ENCODE data around the gene KCNH6.

Gene KCNH6

GRCh38 chr17:63489291-63489690 is 33.9 kb upstream of the KCNH6 start:
- no peak for DNase-seq

GRCh38 chr17:63490329-63490728 is 32.8 kb upstream of the KCNH6 start:
- DNase-seq: peak; percentile 6

GRCh38 chr17:63490858-63491400 is 32.2 kb upstream of the KCNH6 start:
- no peak for DNase-seq

DNA sequence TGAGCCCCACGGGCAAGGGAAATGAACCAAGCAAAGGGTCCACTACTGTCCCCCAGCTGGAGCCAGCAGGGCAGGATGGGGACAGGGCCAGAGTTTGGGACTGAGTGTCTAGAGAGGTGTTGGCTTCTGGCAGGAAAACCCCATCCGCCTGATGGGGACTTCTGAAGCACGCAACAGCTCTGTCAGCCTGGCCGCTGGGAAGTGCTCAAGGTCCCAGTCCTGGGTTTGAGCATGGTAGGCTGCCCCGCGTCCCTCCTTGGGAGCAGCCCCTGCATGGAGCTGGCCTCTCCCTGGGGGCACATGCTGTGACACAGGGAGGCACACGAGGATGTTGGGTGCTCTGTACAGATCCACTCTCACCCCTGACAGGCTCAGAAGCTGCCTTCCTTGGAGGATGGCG is 31.7 kb upstream of the KCNH6 start:
- DNase-seq: no peak

GRCh38 chr17:63491977-63492618 is 31.1 kb upstream of the KCNH6 start:
- no peak for DNase-seq

DNA sequence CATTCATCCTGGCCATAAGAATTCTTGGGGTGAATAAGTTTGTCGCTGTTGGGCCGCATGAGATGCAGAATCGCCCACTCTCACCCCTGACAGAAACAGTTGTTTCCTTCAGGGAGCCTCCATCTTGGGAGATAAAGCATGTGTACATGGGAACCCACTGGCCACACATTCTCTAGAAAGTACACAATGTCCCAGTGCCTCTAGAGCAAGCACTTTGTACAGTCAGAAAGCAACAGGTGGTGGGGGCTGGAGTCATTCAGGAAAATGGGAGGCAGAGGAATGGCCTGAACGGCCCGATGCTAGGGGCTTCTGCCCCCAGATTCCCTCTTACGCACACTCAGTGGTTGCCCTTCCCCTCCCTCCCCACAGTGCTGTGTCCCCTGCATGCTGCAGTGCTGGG is 30.2 kb upstream of the KCNH6 start:
- no peak for DNase-seq

DNA sequence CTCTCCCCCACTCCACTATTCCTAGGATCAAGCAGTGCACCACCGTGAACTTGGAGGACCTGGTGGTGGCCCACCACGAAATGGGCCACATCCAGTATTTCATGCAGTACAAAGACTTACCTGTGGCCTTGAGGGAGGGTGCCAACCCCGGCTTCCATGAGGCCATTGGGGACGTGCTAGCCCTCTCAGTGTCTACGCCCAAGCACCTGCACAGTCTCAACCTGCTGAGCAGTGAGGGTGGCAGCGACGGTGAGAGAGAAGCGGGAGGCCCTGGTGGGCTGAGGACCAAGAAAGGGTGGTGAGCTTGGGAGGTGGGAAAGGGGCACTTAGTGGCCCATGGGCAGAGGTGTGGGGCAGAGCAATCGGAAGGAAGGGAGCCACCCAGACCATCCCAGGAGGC is 29.7 kb upstream of the KCNH6 start:
- no peak for DNase-seq

- no peak for DNase-seq
These were observed 28.7 kb upstream of the KCNH6 start for GRCh38 chr17:63494300-63494928.

- DNase-seq: no peak
These were observed 27.7 kb upstream of the KCNH6 start for GRCh38 chr17:63495491-63495890.

- DNase-seq: no peak
These were observed 27.0 kb upstream of the KCNH6 start for GRCh38 chr17:63496177-63496576.

DNA sequence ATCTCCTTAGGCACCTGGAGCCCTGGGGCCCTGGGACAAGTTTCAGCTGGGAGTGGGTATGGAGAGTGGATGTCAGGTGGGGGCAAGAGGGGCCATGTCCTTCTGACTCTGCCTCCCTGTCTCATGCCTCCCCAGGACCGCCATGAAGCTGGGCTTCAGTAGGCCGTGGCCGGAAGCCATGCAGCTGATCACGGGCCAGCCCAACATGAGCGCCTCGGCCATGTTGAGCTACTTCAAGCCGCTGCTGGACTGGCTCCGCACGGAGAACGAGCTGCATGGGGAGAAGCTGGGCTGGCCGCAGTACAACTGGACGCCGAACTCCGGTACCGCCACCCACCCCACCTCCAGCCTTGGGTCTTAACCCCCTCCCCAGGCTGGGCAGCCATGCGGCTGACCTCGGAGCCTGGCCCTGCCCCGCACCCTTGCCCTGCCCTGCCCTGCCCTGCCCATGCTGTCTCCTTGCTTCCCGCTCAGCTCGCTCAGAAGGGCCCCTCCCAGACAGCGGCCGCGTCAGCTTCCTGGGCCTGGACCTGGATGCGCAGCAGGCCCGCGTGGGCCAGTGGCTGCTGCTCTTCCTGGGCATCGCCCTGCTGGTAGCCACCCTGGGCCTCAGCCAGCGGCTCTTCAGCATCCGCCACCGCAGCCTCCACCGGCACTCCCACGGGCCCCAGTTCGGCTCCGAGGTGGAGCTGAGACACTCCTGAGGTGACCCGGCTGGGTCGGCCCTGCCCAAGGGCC is 26.3 kb upstream of the KCNH6 start:
- no peak for DNase-seq

DNA sequence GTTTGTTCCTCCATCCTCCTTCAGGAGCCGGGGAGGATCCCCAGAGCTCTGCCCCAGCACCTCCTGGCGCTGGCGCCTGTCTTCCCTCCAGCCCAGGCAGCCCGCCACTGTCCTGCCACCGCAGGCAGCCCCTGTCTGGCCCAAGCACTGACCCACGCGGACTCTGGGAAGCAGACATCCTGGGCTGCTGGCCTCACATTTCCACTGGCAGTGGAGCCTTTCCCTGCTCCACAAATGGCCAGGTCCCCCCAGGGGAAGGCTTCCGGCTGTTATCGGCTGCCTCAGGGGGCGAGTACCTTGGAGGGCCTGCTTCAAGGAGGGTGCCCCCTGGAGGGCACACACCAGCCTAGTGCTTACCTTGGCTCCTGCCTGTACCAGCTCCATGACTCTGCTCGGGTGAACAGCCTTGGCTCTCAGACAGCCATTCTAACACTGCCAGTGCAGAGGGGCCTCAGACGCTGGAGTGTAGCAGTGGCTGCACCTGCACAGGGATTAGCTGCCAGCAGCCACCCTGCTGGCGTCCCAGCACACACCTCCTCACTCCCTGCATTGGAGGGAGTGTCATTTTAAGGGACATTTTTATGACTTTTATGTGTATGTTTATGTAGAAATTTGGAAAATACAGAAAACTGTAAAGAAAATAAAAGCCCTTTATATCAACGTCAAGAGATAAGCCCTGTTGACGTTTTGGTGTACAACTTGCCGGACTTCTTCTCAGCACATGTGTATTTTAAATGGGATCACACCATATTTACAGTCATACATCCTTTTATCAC is 25.3 kb upstream of the KCNH6 start:
- DNase-seq: no peak

GRCh38 chr17:63498626-63499195 is 24.4 kb upstream of the KCNH6 start:
- DNase-seq: no peak

DNA sequence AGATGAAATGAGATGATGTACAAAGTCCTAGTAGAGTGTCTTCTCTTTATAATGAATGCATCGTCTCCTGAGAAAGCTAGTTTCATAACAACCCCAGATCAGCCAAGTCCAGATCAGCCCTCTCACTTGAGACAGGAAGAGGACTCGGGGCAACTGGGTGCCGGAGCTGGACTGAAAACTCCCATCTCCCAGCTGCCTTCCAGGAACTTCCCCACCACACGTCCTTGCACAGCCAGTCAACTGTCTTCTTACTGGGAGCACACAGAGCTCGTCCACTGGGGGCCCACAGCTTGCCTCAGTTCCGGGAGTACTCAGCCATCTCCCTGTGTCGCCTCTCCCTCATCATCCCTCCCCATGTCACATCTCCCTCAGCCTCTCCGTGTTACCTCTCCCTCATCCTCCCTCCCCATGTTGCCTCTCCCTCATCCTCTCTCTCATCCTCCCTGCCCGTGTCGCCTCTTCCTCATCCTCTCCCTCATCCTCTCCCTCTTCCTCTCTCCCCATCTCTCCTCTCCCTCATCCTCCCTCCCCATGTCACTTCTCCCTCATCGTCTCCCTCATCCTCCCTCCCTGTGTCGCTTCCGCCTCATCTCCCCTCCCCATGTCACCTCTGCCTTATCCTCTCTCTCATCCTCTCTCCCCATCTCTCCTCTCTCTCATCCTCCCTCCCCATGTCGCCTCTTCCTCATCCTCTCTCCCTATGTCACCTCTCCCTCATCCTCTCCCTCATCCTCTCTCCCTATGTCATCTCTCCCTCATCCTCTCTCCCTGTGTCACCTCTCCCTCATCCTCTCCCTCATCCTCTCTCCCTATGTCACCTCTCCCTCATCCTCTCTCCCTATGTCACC is 22.4 kb upstream of the KCNH6 start:
- no peak for DNase-seq

DNA sequence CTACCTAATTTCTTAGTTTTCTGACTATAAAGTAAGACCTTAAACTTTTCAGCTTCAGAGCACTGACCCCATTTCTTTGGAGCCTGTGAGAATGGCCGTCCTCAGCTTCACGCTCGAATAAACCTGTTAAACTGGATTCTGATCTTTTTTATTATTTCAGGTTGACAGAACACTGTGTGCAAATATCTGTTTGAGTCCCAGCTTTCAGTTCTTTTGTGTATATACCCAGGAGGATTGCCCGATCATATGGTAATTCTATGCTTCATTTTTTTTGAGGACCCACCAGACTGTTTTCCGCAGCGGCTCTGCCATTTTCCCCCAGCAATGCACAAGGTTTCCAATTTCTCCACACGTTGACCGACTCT is 19.8 kb upstream of the KCNH6 start:
- no peak for DNase-seq

- DNase-seq: no peak
These were observed 18.9 kb upstream of the KCNH6 start for GRCh38 chr17:63504261-63504660.

GRCh38 chr17:63505341-63505740 is 17.8 kb upstream of the KCNH6 start:
- no peak for DNase-seq

DNA sequence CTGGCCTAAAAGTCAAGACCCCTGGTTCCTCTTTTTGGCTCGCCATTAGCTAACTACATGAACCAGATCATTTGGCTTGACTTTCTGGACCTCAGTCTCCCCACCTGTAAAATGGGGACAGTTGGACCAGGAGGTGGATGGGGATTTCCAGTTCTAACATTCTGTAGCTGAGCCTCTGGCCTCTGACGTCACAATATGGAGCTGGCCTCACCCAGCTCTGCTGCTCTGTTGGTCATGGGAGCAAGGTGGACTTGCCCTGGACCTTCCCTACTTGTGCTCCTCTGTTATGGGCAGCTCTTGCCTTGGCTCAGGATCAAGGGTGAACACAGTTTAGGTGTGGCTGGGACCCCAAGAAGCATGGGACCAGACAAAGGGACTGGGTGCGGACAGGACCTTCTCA is 16.5 kb upstream of the KCNH6 start:
- no peak for DNase-seq

DNA sequence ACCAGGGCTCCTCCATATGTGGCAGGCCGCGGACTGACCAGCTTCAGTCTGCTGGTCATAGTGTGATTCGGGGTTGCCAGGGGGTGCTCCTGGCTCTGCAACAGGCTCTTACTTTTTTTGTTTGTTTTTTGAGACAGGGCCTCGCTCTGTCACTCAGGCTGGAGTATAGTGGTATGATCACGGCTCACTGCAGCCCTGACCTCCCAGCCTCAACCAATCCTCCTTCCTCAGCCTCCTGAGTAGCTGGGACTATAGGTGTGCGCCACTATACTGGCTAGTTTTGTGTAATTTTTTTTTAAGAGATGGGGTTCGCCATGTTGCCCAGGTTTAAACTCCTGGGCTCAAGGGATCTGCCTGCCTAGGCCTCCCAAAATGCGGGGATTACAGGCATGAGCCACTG is 11.8 kb upstream of the KCNH6 start:
- no peak for DNase-seq

GRCh38 chr17:63512388-63512787 is 10.8 kb upstream of the KCNH6 start:
- DNase-seq: no peak

DNA sequence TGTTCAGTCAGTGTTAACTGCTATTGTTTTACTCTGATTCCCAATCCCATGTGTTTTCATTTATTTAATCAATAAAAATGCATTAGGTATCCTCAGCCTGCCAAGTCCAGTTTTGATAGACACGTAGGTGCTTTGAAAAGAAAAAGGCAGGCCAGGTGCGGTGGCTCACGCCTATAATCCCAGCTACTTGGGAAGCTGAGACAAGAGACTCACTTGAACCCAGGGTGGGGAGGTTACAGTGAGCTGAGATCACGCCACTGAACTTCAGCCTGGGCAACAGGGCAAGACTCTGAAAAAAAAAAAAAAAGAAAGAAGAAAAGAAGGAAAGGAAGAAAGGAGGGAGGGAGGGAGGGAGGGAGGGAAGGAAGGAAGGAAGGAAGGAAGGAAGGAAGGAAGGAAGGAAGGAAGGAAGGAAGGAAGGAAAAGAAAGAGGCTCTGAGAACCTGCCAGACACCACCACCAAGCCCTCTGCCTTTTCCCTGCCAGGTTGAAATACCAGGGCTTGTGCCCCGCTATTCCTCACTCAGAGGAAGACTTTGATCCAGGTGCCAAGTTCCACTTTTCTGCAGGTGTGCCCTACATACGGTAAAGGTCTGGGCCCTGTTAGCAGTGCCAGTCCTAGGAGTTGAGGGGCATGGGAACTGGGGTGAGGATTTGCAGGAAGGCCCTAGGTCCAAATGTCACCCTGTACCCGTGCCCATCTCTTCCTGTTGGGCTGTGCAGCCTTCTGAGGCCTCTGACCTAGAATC is 10.1 kb upstream of the KCNH6 start:
- DNase-seq: no peak

Data from NCI-H2227 treated with DMSO at 0.1 percent for 48 hours (cell line).